Neural progenitor cell (in vitro differentiated cells): ENCODE measurements around the gene JAKMIP2.

Experiments
- EZH2 ChIP-seq: fragments of 200-600 bp; sonication (generic); IDR thresholded peaks from 2 replicates; pipeline ENCODE4 v1.6.1; 2017; ENCODE audit warnings: antibody characterized with exemption, mild to moderate bottlenecking, moderate library complexity
- EZH2phosphoT487 ChIP-seq: fragments of 200-600 bp; sonication (generic); IDR thresholded peaks from 2 replicates; pipeline ENCODE4 v1.6.1; 2017; ENCODE audit warnings: antibody characterized with exemption
- TF ChIP-seq, protein P1 (sequence below): fragments of 200-600 bp; sonication (generic); IDR thresholded peaks from 2 replicates; pipeline ENCODE4 v1.5.1; 2017; ENCODE audit warnings: antibody characterized with exemption, mild to moderate bottlenecking

DNA sequence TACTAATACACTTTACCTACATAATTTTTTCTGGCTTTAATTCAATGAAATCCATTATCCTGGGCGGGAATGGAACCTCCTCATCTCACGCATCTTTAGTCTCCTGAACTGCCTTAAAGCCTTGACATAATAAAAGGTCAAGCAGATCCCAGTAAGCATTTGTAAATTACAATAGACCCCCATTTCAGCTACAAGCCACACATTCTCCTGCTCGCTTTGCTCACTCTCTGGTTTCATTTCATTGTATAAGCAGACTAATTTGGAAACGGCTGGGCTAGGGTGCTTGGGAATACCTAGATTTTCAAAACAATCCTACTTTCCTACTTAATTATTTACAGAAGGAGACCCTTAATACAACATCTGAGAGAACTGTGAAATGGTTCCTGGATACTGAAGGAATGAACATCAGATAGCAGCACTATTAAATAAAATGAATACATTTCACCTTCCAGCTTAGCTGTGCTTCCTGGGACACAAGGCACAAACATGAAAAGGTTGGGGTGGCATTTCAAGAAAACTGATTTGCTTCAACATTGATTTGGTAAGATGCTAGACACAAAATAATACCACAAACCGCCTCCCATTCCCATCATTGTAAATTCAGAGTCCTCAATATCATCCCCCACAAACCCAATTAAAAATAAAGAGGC lies 1.5 kb downstream of the JAKMIP2 start:
- TF ChIP-seq, protein P1, sequence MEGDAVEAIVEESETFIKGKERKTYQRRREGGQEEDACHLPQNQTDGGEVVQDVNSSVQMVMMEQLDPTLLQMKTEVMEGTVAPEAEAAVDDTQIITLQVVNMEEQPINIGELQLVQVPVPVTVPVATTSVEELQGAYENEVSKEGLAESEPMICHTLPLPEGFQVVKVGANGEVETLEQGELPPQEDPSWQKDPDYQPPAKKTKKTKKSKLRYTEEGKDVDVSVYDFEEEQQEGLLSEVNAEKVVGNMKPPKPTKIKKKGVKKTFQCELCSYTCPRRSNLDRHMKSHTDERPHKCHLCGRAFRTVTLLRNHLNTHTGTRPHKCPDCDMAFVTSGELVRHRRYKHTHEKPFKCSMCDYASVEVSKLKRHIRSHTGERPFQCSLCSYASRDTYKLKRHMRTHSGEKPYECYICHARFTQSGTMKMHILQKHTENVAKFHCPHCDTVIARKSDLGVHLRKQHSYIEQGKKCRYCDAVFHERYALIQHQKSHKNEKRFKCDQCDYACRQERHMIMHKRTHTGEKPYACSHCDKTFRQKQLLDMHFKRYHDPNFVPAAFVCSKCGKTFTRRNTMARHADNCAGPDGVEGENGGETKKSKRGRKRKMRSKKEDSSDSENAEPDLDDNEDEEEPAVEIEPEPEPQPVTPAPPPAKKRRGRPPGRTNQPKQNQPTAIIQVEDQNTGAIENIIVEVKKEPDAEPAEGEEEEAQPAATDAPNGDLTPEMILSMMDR: no peak
- TF ChIP-seq EZH2 (no peak), EZH2phosphoT487 (no peak)
